ENCODE measurements around the gene MAPT.

MAPT gene

DNA sequence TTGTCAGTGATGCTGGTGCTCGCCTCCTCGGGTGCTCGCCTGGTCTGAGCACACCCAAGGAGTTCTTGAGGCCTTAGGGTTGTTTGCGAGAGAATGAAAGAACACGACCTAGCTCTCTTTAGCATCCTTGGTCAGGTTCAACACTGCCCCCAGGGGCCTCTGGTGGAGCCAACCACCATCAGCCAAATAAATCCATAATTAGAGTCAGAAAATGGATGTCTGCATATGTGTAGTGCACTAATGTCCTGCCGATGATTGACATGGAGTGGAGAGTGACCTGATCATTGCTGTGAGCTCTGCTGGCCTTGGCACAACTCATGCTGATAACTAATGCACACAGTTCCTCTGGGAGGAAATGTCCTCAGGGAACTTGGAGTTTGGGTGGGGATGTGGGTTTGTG is 96.5 kb downstream of the MAPT start:
- H3K27ac Mint-ChIP-seq: no peak overlapping the region
- no peaks in the 10 kb centered on the region for H3K27me3 Mint-ChIP-seq

DNA sequence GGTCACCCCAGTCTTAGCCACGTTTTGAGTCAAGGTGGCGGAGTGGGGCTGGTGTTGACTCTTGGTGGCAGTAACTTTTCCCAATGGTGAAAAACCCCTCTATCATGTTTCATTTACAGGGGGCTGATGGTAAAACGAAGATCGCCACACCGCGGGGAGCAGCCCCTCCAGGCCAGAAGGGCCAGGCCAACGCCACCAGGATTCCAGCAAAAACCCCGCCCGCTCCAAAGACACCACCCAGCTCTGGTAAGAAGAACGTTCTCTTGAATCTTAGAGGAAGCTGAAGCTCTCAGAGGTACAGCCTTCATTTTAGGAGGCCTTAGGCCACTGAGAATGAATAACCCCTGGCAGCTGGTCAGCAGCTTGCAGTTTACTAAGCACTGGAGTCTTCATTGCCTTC is 97.0 kb downstream of the MAPT start:
- Mint-ChIP-seq H3K27me3 (no peaks in the 10 kb centered on the region), H3K27ac (no peak overlapping the region), H3K9me3 (no peaks in the 10 kb centered on the region), H3K36me3 (ENCODE audit: low read depth) (no peaks in the 10 kb centered on the region), H3K4me1 (ENCODE audit: low read depth) (no peaks in the 10 kb centered on the region), H3K4me3 (no peak overlapping the region)
- intact Hi-C loops (cut with micrococcal nuclease): no loop called here

More for the DNA sequence above, 96.5 kb downstream of the MAPT start:
- intact Hi-C loops (cut with micrococcal nuclease): no loop called here
- Mint-ChIP-seq H3K4me1 (ENCODE audit: low read depth) (no peaks in the 10 kb centered on the region), H3K9me3 (no peaks in the 10 kb centered on the region), H3K36me3 (ENCODE audit: low read depth) (no peaks in the 10 kb centered on the region), H3K4me3 (no peak overlapping the region)

DNA sequence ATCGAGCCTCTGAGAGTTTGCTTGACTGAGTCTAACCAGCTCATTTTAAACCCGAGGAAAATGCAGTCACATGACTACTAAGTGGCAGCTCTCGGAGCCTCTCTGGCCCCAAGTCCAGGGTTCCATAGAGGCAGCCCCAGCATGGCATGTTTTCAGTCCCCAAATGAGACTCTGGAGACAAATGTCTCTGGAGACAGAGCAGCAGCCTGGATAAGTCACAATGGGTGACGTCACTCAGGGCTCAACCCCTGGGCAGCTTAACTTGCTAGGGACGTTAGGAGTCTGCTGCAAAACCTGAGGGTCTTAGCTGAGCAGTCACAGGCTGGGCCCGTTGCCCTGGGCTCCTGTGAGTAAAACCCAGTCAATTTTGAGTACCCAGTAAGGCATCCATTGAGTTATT is 97.8 kb downstream of the MAPT start:
- Mint-ChIP-seq H3K9me3 (no peaks in the 10 kb centered on the region), H3K27ac (no peak overlapping the region), H3K27me3 (no peaks in the 10 kb centered on the region), H3K4me3 (no peak overlapping the region), H3K36me3 (ENCODE audit: low read depth) (no peaks in the 10 kb centered on the region), H3K4me1 (ENCODE audit: low read depth) (no peaks in the 10 kb centered on the region)
- intact Hi-C loops (cut with micrococcal nuclease): no loop called here

DNA sequence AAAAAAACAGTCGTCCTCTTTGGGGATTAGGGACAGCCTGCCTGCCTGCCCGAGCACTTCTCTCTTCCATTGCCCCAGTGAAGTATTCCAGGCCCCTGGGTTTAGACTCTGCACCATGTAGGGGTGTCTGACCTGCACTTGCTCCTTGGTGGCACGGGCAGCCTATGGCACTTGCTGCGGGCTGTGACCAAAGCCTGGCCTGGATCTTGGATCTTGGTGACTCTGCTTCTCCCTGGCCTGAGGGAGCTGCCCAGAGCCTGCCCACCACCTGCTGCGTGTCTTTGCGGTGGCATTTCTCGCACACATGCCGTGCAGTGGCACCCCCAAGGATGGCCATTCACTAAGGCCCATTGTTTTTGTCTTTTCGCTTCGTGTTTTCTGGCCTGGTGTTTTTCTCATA is 98.5 kb downstream of the MAPT start:
- H3K9me3 Mint-ChIP-seq: no peaks in the 10 kb centered on the region
- intact Hi-C loops (cut with micrococcal nuclease): no loop called here
- H3K36me3 Mint-ChIP-seq (ENCODE audit: low read depth): no peaks in the 10 kb centered on the region
- no peaks in the 10 kb centered on the region for H3K4me1 Mint-ChIP-seq (ENCODE audit: low read depth)
- no peak overlapping the region for H3K4me3 Mint-ChIP-seq
- H3K27ac Mint-ChIP-seq: no peak overlapping the region
- no peaks in the 10 kb centered on the region for H3K27me3 Mint-ChIP-seq

DNA sequence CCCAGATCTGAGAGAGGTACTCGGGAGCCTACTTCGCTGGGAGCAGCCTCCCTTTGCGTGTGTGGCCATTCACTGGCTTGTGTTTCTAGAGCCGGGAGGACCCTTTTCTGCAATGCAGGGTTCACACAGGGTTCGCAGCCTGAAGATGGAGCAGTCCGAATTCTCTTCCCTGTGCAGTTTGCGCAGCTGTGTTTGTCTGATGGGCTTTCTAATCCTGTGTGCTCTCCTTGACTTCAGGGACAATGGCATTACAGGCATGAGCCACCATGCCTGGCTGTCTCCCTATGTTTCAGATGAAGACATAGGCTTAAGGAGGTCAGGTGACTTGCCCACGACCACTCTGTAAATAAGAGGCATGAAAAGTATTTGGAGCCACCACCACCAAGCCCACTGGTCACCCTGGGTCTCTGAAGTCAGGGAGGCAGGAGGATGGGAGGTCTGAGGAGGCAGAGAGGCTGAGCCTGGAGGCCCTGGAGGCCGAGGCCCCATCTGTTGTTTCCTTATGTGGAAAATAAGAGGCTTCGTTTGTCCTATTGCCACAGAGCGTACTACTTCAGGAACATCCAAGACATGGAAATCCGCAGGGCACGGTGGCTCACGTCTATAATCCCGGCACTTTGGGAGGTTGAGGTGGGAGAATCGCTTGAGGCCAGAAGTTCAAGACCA is 99.7 kb downstream of the MAPT start:
- H3K36me3 Mint-ChIP-seq (ENCODE audit: low read depth): no peaks in the 10 kb centered on the region
- no peak overlapping the region for H3K4me3 Mint-ChIP-seq
- no peak overlapping the region for H3K27ac Mint-ChIP-seq
- no peaks in the 10 kb centered on the region for H3K9me3 Mint-ChIP-seq
- intact Hi-C loops (cut with micrococcal nuclease): no loop called here
- H3K27me3 Mint-ChIP-seq: no peaks in the 10 kb centered on the region
- no peaks in the 10 kb centered on the region for H3K4me1 Mint-ChIP-seq (ENCODE audit: low read depth)

DNA sequence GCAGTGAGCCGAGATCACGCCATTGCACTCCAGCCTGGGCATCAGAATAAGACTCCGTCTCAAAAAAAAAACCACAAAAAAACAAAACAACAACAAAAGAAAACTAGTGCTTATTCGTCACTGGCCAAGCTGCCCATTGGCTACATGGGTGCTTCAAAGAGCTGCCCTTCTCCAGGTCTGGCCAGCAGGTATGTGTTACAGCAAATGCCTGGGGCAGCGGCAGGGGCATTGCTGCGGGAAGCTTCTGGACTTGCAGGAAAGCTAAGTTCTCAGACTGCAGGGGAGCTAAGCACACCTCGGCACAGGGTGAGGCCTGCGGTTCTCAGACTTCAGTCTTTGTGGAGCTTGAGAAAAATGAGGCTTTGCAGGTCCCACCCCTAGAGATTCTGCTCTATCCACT is 100.6 kb downstream of the MAPT start:
- no peaks in the 10 kb centered on the region for H3K36me3 Mint-ChIP-seq (ENCODE audit: low read depth)
- H3K27me3 Mint-ChIP-seq: no peaks in the 10 kb centered on the region
- intact Hi-C loops (cut with micrococcal nuclease): no loop called here
- no peaks in the 10 kb centered on the region for H3K9me3 Mint-ChIP-seq
- H3K27ac Mint-ChIP-seq: no peak overlapping the region
- no peaks in the 10 kb centered on the region for H3K4me1 Mint-ChIP-seq (ENCODE audit: low read depth)
- no peak overlapping the region for H3K4me3 Mint-ChIP-seq

DNA sequence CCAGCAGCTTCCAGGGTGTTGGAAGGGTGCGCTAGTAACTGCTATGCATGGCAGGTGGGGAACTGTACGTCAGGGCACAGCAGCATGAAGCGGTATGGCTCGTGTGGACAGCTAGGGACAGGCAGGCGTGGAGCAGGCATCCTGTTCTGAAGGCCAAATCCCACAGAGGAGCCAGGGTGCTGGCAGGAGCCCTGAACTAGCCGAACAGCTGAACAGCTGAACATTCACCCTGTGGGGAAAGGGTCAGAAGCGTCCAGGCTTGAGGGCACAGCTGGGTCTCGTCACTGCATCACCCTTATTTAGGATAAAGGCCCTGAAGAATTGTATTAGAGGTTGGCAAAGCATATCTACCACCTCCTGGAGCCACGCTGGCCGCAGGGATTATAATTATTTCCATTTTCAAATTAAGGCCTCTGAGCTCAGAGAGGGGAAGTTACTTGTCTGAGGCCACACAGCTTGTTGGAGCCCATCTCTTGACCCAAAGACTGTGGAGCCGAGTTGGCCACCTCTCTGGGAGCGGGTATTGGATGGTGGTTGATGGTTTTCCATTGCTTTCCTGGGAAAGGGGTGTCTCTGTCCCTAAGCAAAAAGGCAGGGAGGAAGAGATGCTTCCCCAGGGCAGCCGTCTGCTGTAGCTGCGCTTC is 101.4 kb downstream of the MAPT start:
- no peaks in the 10 kb centered on the region for H3K4me1 Mint-ChIP-seq (ENCODE audit: low read depth)
- no peak overlapping the region for H3K4me3 Mint-ChIP-seq
- H3K36me3 Mint-ChIP-seq (ENCODE audit: low read depth): no peaks in the 10 kb centered on the region
- intact Hi-C loops (cut with micrococcal nuclease): no loop called here
- H3K27ac Mint-ChIP-seq: no peak overlapping the region
- H3K27me3 Mint-ChIP-seq: no peaks in the 10 kb centered on the region
- H3K9me3 Mint-ChIP-seq: no peaks in the 10 kb centered on the region

DNA sequence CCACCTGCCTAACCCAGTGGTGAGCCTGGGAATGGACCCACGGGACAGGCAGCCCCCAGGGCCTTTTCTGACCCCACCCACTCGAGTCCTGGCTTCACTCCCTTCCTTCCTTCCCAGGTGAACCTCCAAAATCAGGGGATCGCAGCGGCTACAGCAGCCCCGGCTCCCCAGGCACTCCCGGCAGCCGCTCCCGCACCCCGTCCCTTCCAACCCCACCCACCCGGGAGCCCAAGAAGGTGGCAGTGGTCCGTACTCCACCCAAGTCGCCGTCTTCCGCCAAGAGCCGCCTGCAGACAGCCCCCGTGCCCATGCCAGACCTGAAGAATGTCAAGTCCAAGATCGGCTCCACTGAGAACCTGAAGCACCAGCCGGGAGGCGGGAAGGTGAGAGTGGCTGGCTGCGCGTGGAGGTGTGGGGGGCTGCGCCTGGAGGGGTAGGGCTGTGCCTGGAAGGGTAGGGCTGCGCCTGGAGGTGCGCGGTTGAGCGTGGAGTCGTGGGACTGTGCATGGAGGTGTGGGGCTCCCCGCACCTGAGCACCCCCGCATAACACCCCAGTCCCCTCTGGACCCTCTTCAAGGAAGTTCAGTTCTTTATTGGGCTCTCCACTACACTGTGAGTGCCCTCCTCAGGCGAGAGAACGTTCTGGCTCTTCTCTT is 102.1 kb downstream of the MAPT start:
- intact Hi-C loops (cut with micrococcal nuclease): no loop called here
- Mint-ChIP-seq H3K4me3 (no peak overlapping the region), H3K4me1 (ENCODE audit: low read depth) (no peaks in the 10 kb centered on the region), H3K36me3 (ENCODE audit: low read depth) (no peaks in the 10 kb centered on the region), H3K27me3 (no peaks in the 10 kb centered on the region), H3K27ac (no peak overlapping the region), H3K9me3 (no peaks in the 10 kb centered on the region)

DNA sequence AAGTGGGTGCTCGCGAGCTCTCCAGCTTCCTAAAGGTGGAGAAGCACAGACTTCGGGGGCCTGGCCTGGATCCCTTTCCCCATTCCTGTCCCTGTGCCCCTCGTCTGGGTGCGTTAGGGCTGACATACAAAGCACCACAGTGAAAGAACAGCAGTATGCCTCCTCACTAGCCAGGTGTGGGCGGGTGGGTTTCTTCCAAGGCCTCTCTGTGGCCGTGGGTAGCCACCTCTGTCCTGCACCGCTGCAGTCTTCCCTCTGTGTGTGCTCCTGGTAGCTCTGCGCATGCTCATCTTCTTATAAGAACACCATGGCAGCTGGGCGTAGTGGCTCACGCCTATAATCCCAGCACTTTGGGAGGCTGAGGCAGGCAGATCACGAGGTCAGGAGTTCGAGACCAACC is 102.8 kb downstream of the MAPT start:
- Mint-ChIP-seq H3K4me3 (no peak overlapping the region), H3K4me1 (ENCODE audit: low read depth) (no peaks in the 10 kb centered on the region), H3K9me3 (no peaks in the 10 kb centered on the region), H3K36me3 (ENCODE audit: low read depth) (no peaks in the 10 kb centered on the region), H3K27me3 (peaks cover 2% of the 10 kb centered on the region), H3K27ac (no peak overlapping the region)
- intact Hi-C loops (cut with micrococcal nuclease): no loop called here

DNA sequence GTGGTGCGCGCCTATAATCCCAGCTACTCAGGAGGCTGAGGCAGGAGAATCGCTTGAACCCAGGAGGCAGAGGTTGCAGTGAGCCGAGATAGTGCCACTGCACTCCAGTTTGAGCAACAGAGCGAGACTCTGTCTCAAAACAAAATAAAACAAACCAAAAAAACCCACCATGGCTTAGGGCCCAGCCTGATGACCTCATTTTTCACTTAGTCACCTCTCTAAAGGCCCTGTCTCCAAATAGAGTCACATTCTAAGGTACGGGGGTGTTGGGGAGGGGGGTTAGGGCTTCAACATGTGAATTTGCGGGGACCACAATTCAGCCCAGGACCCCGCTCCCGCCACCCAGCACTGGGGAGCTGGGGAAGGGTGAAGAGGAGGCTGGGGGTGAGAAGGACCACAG is 103.3 kb downstream of the MAPT start:
- H3K4me1 Mint-ChIP-seq (ENCODE audit: low read depth): no peaks in the 10 kb centered on the region
- H3K36me3 Mint-ChIP-seq (ENCODE audit: low read depth): no peaks in the 10 kb centered on the region
- H3K27me3 Mint-ChIP-seq: peaks cover 3% of the 10 kb centered on the region
- H3K4me3 Mint-ChIP-seq: no peak overlapping the region
- no peak overlapping the region for H3K27ac Mint-ChIP-seq
- no peaks in the 10 kb centered on the region for H3K9me3 Mint-ChIP-seq
- intact Hi-C loops (cut with micrococcal nuclease): no loop called here

DNA sequence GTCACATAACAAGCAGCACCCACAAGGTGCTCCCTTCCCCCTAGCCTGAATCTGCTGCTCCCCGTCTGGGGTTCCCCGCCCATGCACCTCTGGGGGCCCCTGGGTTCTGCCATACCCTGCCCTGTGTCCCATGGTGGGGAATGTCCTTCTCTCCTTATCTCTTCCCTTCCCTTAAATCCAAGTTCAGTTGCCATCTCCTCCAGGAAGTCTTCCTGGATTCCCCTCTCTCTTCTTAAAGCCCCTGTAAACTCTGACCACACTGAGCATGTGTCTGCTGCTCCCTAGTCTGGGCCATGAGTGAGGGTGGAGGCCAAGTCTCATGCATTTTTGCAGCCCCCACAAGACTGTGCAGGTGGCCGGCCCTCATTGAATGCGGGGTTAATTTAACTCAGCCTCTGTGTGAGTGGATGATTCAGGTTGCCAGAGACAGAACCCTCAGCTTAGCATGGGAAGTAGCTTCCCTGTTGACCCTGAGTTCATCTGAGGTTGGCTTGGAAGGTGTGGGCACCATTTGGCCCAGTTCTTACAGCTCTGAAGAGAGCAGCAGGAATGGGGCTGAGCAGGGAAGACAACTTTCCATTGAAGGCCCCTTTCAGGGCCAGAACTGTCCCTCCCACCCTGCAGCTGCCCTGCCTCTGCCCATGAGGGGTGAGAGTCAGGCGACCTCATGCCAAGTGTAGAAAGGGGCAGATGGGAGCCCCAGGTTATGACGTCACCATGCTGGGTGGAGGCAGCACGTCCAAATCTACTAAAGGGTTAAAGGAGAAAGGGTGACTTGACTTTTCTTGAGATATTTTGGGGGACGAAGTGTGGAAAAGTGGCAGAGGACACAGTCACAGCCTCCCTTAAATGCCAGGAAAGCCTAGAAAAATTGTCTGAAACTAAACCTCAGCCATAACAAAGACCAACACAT is 104.9 kb downstream of the MAPT start, which contains the start of gene STH:
TSS of gene STH (plus strand) at position 264 of the 913 bp plus-strand sequence. CDS start at position 294, 30 bp downstream.
- Mint-ChIP-seq H3K9me3 (no peaks in the 10 kb centered on the region), H3K4me1 (ENCODE audit: low read depth) (no peaks in the 10 kb centered on the region), H3K4me3 (no peak within 1 kb of the TSS), H3K27me3 (peaks cover 3% of the 10 kb centered on the region), H3K36me3 (ENCODE audit: low read depth) (no peaks in the 10 kb centered on the region), H3K27ac (no peak within 1 kb of the TSS)
- intact Hi-C loops (cut with micrococcal nuclease): no loop called here

DNA sequence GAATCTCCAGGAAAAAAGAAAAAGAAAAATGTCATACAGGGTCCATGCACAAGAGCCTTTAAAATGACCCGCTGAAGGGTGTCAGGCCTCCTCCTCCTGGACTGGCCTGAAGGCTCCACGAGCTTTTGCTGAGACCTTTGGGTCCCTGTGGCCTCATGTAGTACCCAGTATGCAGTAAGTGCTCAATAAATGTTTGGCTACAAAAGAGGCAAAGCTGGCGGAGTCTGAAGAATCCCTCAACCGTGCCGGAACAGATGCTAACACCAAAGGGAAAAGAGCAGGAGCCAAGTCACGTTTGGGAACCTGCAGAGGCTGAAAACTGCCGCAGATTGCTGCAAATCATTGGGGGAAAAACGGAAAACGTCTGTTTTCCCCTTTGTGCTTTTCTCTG is 105.5 kb downstream of the MAPT start:
- H3K36me3 Mint-ChIP-seq (ENCODE audit: low read depth): no peaks in the 10 kb centered on the region
- H3K4me1 Mint-ChIP-seq (ENCODE audit: low read depth): no peaks in the 10 kb centered on the region
- H3K27ac Mint-ChIP-seq: no peak overlapping the region
- intact Hi-C loops (cut with micrococcal nuclease): loop anchor here (5.0 to 10.0 kb wide), 2 partner anchors 185 to 217 kb away; no protein-coding TSS in a partner anchor
- no peak overlapping the region for H3K4me3 Mint-ChIP-seq
- H3K9me3 Mint-ChIP-seq: no peaks in the 10 kb centered on the region
- H3K27me3 Mint-ChIP-seq: peaks cover 3% of the 10 kb centered on the region

DNA sequence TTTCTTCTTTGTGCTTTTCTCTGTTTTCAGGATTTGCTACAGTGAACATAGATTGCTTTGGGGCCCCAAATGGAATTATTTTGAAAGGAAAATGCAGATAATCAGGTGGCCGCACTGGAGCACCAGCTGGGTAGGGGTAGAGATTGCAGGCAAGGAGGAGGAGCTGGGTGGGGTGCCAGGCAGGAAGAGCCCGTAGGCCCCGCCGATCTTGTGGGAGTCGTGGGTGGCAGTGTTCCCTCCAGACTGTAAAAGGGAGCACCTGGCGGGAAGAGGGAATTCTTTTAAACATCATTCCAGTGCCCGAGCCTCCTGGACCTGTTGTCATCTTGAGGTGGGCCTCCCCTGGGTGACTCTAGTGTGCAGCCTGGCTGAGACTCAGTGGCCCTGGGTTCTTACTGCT is 105.9 kb downstream of the MAPT start:
- Mint-ChIP-seq H3K9me3 (no peaks in the 10 kb centered on the region), H3K4me3 (no peak overlapping the region), H3K4me1 (ENCODE audit: low read depth) (no peaks in the 10 kb centered on the region)

More for the DNA sequence above, 105.9 kb downstream of the MAPT start:
- intact Hi-C loops (cut with micrococcal nuclease): loop anchor here (5.0 to 10.0 kb wide), 2 partner anchors 185 to 217 kb away; no protein-coding TSS in a partner anchor
- H3K27ac Mint-ChIP-seq: no peak overlapping the region
- H3K27me3 Mint-ChIP-seq: peaks cover 4% of the 10 kb centered on the region
- H3K36me3 Mint-ChIP-seq (ENCODE audit: low read depth): no peaks in the 10 kb centered on the region

All from dendritic cell treated with granulocyte-macrophage colony-stimulating factor and Interleukin-4, amounts not matched to agents 40 ng/mL and 50 ng/mL, for 4 days (primary cell).